H9 (cell line): ENCODE results near the gene GOLGA7B. TPM values are rescaled to one million over a fixed set of nuclear protein-coding genes. Genes with fewer than 3 reads are reported as not detected.

Experiments used
- DNase-seq: peaks from one replicate; pipeline ENCODE4 v3.0.0-alpha.2; 2017
- H2AFZ ChIP-seq: one replicate; pipeline ENCODE4 v1.6.1; 2013; ENCODE audit warnings: mild to moderate bottlenecking, low read length, control low read depth, moderate library complexity
- H2AK5ac ChIP-seq: 2 replicates; pipeline ENCODE4 v1.6.1; 2013; ENCODE audit warnings: low read length, control low read depth, mixed read lengths; ENCODE audit not compliant: insufficient read length
- H2BK120ac ChIP-seq: one replicate; pipeline ENCODE4 v1.6.1; 2013; ENCODE audit warnings: low read depth, mild to moderate bottlenecking, low read length, control low read depth, inconsistent platforms; ENCODE audit not compliant: poor library complexity, severe bottlenecking
- H2BK12ac ChIP-seq: 2 replicates; pipeline ENCODE4 v1.6.1; 2013; ENCODE audit warnings: low read length, control low read depth, mixed read lengths, low read depth; ENCODE audit not compliant: insufficient read length
- H2BK15ac ChIP-seq: 2 replicates; pipeline ENCODE4 v1.6.1; 2013; ENCODE audit warnings: low read depth, low read length, control low read depth
- H2BK20ac ChIP-seq: one replicate; pipeline ENCODE4 v1.6.1; 2013; ENCODE audit warnings: low read depth, mild to moderate bottlenecking, low read length, control low read depth, inconsistent platforms; ENCODE audit not compliant: poor library complexity, severe bottlenecking
- H2BK5ac ChIP-seq: 2 replicates; pipeline ENCODE4 v1.6.1; 2013; ENCODE audit warnings: low read length, control low read depth, mixed read lengths; ENCODE audit not compliant: insufficient read length
- H3K14ac ChIP-seq: 2 replicates; pipeline ENCODE4 v1.6.1; 2013; ENCODE audit warnings: low read length, control low read depth; ENCODE audit not compliant: insufficient read depth
- H3K18ac ChIP-seq: 2 replicates; pipeline ENCODE4 v1.6.1; 2013; ENCODE audit warnings: low read depth, mild to moderate bottlenecking, mixed read lengths, low read length, control low read depth; ENCODE audit not compliant: insufficient read length
- H3K23ac ChIP-seq: 2 replicates; pipeline ENCODE4 v1.6.1; 2013; ENCODE audit warnings: low read length, control low read depth, mixed read lengths, low read depth; ENCODE audit not compliant: insufficient read length
- H3K23me2 ChIP-seq: 2 replicates; pipeline ENCODE4 v1.6.1; 2013; ENCODE audit warnings: low read depth, mild to moderate bottlenecking, mixed read lengths, low read length, control low read depth; ENCODE audit not compliant: insufficient read length, poor library complexity, severe bottlenecking
- H3K27ac ChIP-seq: 2 replicates; pipeline ENCODE4 v1.5.1; 2013; ENCODE audit warnings: low read length, control low read depth, mixed read lengths, low read depth; ENCODE audit not compliant: insufficient read length
- H3K27me3 ChIP-seq: 2 replicates; pipeline ENCODE4 v1.6.1; 2013; ENCODE audit warnings: low read length, control low read depth, inconsistent platforms; ENCODE audit not compliant: insufficient read depth
- H3K4ac ChIP-seq: 2 replicates; pipeline ENCODE4 v1.6.1; 2013; ENCODE audit warnings: low read depth, mild to moderate bottlenecking, control low read depth, inconsistent platforms, low read length, moderate library complexity
- H3K4me1 ChIP-seq: 2 replicates; pipeline ENCODE4 v1.6.1; 2013; ENCODE audit warnings: low read length, control low read depth, inconsistent platforms; ENCODE audit not compliant: insufficient read depth
- H3K4me2 ChIP-seq: 2 replicates; pipeline ENCODE4 v1.6.1; 2013; ENCODE audit warnings: low read length, control low read depth, mixed read lengths; ENCODE audit not compliant: insufficient read length, insufficient read depth
- H3K56ac ChIP-seq: 2 replicates; pipeline ENCODE4 v1.6.1; 2013; ENCODE audit warnings: low read depth, mild to moderate bottlenecking, mixed read lengths, low read length, control low read depth; ENCODE audit not compliant: insufficient read length
- H3K79me1 ChIP-seq: 2 replicates; pipeline ENCODE4 v1.6.1; 2013; ENCODE audit warnings: low read depth, mild to moderate bottlenecking, moderate library complexity, low read length, control low read depth, inconsistent platforms; ENCODE audit not compliant: insufficient read depth, poor library complexity, severe bottlenecking
- H3K79me2 ChIP-seq: 2 replicates; pipeline ENCODE4 v1.6.1; 2013; ENCODE audit warnings: low read length, control low read depth, inconsistent platforms; ENCODE audit not compliant: insufficient read depth
- H3K9ac ChIP-seq: 2 replicates; pipeline ENCODE4 v1.6.1; 2013; ENCODE audit warnings: low read length, control low read depth, mixed read lengths; ENCODE audit not compliant: insufficient read length; ENCODE audit errors: extremely low read depth
- H3K9me3 ChIP-seq: one replicate; pipeline ENCODE4 v1.6.1; 2013; ENCODE audit warnings: low read depth, low read length, inconsistent platforms; ENCODE audit not compliant: control insufficient read depth
- H3T11ph ChIP-seq: one replicate; pipeline ENCODE4 v1.6.1; 2013; ENCODE audit warnings: mild to moderate bottlenecking, low read length, control low read depth, inconsistent platforms
- H4K20me1 ChIP-seq: one replicate; pipeline ENCODE4 v1.6.1; 2013; ENCODE audit not compliant: control insufficient read depth, insufficient read length, insufficient read depth
- H4K5ac ChIP-seq: 2 replicates; pipeline ENCODE4 v1.6.1; 2013; ENCODE audit warnings: low read depth, mild to moderate bottlenecking, mixed read lengths, low read length, control low read depth; ENCODE audit not compliant: insufficient read length
- H4K8ac ChIP-seq: replicated peaks from 2 replicates; pipeline ENCODE4 v1.6.1; 2013; ENCODE audit warnings: low read length, control low read depth, mixed read lengths, low read depth; ENCODE audit not compliant: insufficient read length
- H4K91ac ChIP-seq: 2 replicates; pipeline ENCODE4 v1.6.1; 2013; ENCODE audit warnings: low read depth, mild to moderate bottlenecking, moderate library complexity, mixed read lengths, low read length, control low read depth; ENCODE audit not compliant: insufficient read length
- H3K27ac Mint-ChIP-seq, 3 experiments: 2 replicates in 2 of 3; 3 replicates in 1 of 3; pipeline ENCODE4 v1.8.0; 2020 to 2021; ENCODE audit warnings: mixed read lengths in 3 of 3, mild to moderate bottlenecking in 1 of 3, moderate library complexity in 1 of 3
- H3K27me3 Mint-ChIP-seq: 2 replicates; pipeline ENCODE4 v1.8.0; 2021; ENCODE audit warnings: low read depth, mild to moderate bottlenecking, moderate library complexity, mixed read lengths
- H3K36me3 Mint-ChIP-seq, 3 experiments: 2 replicates in 2 of 3; 3 replicates in 1 of 3; pipeline ENCODE4 v1.8.0; 2020 to 2021; ENCODE audit warnings: low read depth in 3 of 3, mixed read lengths in 3 of 3; ENCODE audit not compliant: insufficient read depth in 1 of 3
- H3K4me1 Mint-ChIP-seq, 2 experiments: 2 replicates each; pipeline ENCODE4 v1.8.0; 2020; ENCODE audit warnings: mixed read lengths in 2 of 2
- H3K4me3 Mint-ChIP-seq, 2 experiments: 2 replicates in 1 of 2; 3 replicates in 1 of 2; pipeline ENCODE4 v1.8.0; 2020 to 2021; ENCODE audit warnings: mild to moderate bottlenecking in 2 of 2, mixed read lengths in 2 of 2, moderate library complexity in 1 of 2
- H3K9me3 Mint-ChIP-seq, 2 experiments: 2 replicates in 1 of 2; 3 replicates in 1 of 2; pipeline ENCODE4 v1.8.0; 2020; ENCODE audit warnings: mild to moderate bottlenecking in 2 of 2, mixed read lengths in 2 of 2, moderate library complexity in 1 of 2
- CTCF ChIP-seq: fragments of 200-600 bp; sonication (generic); conservative IDR thresholded peaks from 3 replicates; pipeline ENCODE4 v1.8.0; 2021; ENCODE audit warnings: antibody characterized with exemption, mild to moderate bottlenecking
- WGBS: extraction: QIAGEN DNeasy Blood & Tissue Kit; methylation state at CpG from one replicate; pipeline ENCODE4 v1.1.7; 2013; ENCODE audit warnings: missing lambda C conversion rate, low lambda C conversion rate, mixed read lengths; ENCODE audit not compliant: insufficient read length; ENCODE audit errors: extremely low coverage; 5-methylcytosine and 5-hydroxymethylcytosine counted together
- total RNA-seq: library from RNA; stranded (reverse); gene quantifications from 2 replicates; pipeline ENCODE4 v1.2.1, GENCODE V29; 2021

Gene GOLGA7B
- total RNA-seq, 1 experiment from 2014 or later, result 0.04 TPM

DNA sequence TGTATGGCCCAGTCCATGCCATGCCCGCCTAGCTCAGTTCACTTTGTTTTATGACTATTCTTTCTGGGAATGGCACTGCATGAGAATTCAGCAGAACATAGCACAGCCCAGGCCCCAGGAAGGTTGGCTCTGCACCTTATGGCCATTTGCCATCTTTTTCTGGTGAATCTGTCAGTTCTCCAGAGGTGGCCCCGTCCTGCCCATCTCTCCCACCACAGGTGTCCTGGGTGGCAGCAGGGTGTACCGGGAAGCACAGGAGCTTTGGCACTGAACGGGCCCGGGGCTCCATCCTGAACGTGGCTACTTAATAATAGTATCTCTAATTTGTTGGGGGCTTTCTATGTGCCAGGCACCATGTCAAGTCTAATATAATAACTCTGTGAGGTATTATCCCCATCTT, 24.7 kb downstream of the GOLGA7B start:
- Mint-ChIP-seq H3K36me3 (no peaks in the 10 kb centered on the region; a peak in 2 of 7 replicates), H3K27ac (no peak overlapping the region), H3K4me1 (peaks cover 23 to 25% of the 10 kb centered on the region in 2 experiments), H3K4me3 (no peak overlapping the region), H3K27me3 (peaks cover 6% of the 10 kb centered on the region), H3K9me3 (no peaks in the 10 kb centered on the region)
- Histone ChIP-seq H3K4ac (no peak overlapping the region), H3K14ac (no peak overlapping the region), H3K56ac (no peak overlapping the region), H3K9me3 (no peaks in the 10 kb centered on the region), H2BK12ac (no peak overlapping the region), H3K27me3 (no peaks in the 10 kb centered on the region), H2BK120ac (no peak overlapping the region), H3K79me2 (no peaks in the 10 kb centered on the region), H2BK5ac (no peak overlapping the region), H2BK20ac (no peak overlapping the region), H3K79me1 (no peaks in the 10 kb centered on the region), H4K5ac (no peak overlapping the region), H3K9ac (no peak overlapping the region), H4K8ac (no peak overlapping the region), H3T11ph (no peak overlapping the region), H4K91ac (no peak overlapping the region), H3K23ac (no peak overlapping the region), H3K23me2 (no peaks in the 10 kb centered on the region), H2AFZ (no peak overlapping the region), H3K4me1 (no peaks in the 10 kb centered on the region; the same call in 1 of the 2 replicates), H3K4me2 (no peak overlapping the region), H3K27ac (no peak overlapping the region), H2BK15ac (no peak overlapping the region), H2AK5ac (no peak overlapping the region), H3K18ac (no peak overlapping the region), H4K20me1 (no peaks in the 10 kb centered on the region)
- no peak for TF ChIP-seq CTCF
- DNase-seq, result no peak
- no CpG with 5 or more reads among the region's 6 CpGs for WGBS
